Panc1 (cell line): Measurements from ENCODE around the gene PCDHGA1. TPM values are rescaled to one million over a fixed set of nuclear protein-coding genes. Genes with fewer than 3 reads are reported as not detected.

Experiments used
- ATAC-seq: fragments of 200-7000 bp; cut with Tn5 transposase; 2 replicates; pipeline ENCODE4 v1.9.1; 2020; ENCODE audit warnings: mild to moderate bottlenecking, moderate library complexity
- BruUV-seq: library from RNA; stranded (reverse); fragments of 400-500 nt; replicated peaks from 2 replicates; lab custom pipeline; 2021; lab: Mats Ljungman, UMichigan
- CTCF ChIA-PET: fragments of 300-600 bp; sonication (Branson Sonifier 250); formaldehyde crosslinking; loops from one replicate; lab custom pipeline; 2022; ENCODE audit warnings: antibody characterized with exemption; lab: Charles Lee
- POLR2A ChIA-PET: fragments of 300-600 bp; sonication (Branson Sonifier 250); formaldehyde crosslinking; loops from one replicate; lab custom pipeline; 2022; ENCODE audit warnings: antibody characterized with exemption; lab: Charles Lee
- DNase-seq: peaks from one replicate; pipeline ENCODE4 v3.0.0-alpha.2; 2010; ENCODE audit warnings: low read depth, low spot score
- H3K27ac ChIP-seq: 2 replicates; pipeline ENCODE4 v1.5.1; 2011; ENCODE audit warnings: mild to moderate bottlenecking, low read length, inconsistent platforms
- H3K27me3 ChIP-seq: fragments of 200-500 bp; sonication (Bioruptor generic); 2 replicates; pipeline ENCODE4 v1.6.0; 2014; ENCODE audit warnings: low read length, inconsistent platforms; ENCODE audit not compliant: control insufficient read depth, insufficient read depth
- H3K36me3 ChIP-seq: fragments of 200-500 bp; sonication (Bioruptor generic); 2 replicates; pipeline ENCODE4 v1.5.1; 2014; ENCODE audit warnings: inconsistent platforms, mild to moderate bottlenecking, low read length, moderate library complexity; ENCODE audit not compliant: control insufficient read depth, insufficient read depth
- H3K4me1 ChIP-seq: 2 replicates; pipeline ENCODE4 v1.5.1; 2011; ENCODE audit warnings: inconsistent platforms, mild to moderate bottlenecking, low read length, moderate library complexity; ENCODE audit not compliant: control insufficient read depth, insufficient read depth
- H3K4me3 ChIP-seq, 2 experiments: 2 replicates each; pipeline ENCODE4 v1.5.1; 2011 to 2012; ENCODE audit warnings: low read depth in 2 of 2, low read length in 2 of 2, mild to moderate bottlenecking in 2 of 2, inconsistent platforms in 1 of 2, moderate library complexity in 1 of 2
- H3K9me3 ChIP-seq: fragments of 200-500 bp; sonication (Bioruptor generic); 2 replicates; pipeline ENCODE4 v1.5.1; 2014; ENCODE audit warnings: low read depth, mild to moderate bottlenecking, inconsistent platforms, low read length, moderate library complexity; ENCODE audit not compliant: control insufficient read depth, insufficient read depth
- CTCF ChIP-seq: fragments of 450-650 bp; IDR thresholded peaks from 2 replicates; pipeline ENCODE4 v1.5.1; 2017; ENCODE audit warnings: mild to moderate bottlenecking
- POLR2AphosphoS5 ChIP-seq: IDR thresholded peaks from 2 replicates; pipeline ENCODE4 v1.6.1; 2012; ENCODE audit warnings: mild to moderate bottlenecking, low read depth, low read length, moderate library complexity
- REST ChIP-seq, 2 experiments: IDR thresholded peaks; 2 replicates each; pipeline ENCODE4 v1.6.1; 2011 to 2012; ENCODE audit warnings: low read depth in 2 of 2, control low read depth in 1 of 2, low read length in 1 of 2, mild to moderate bottlenecking in 1 of 2, moderate library complexity in 1 of 2; ENCODE audit not compliant: insufficient read depth in 1 of 2
- SIN3A ChIP-seq: IDR thresholded peaks from 2 replicates; pipeline ENCODE4 v1.6.1; 2012; ENCODE audit warnings: low read depth, mild to moderate bottlenecking, low read length, moderate library complexity, borderline replicate concordance; ENCODE audit not compliant: insufficient read depth
- TCF7L2 ChIP-seq: IDR thresholded peaks from 2 replicates; pipeline ENCODE4 v1.6.1; 2011; ENCODE audit warnings: mild to moderate bottlenecking, low read depth, low read length, inconsistent platforms
- in situ Hi-C: cut with HindIII; loops from 2 replicates; pipeline ENCODE4 v1.10.0; 2016; ENCODE audit warnings: low sequenced_read_pairs, low pct_unique_long_range_greater_than_20kb
- intact Hi-C: fragments of 100-400 bp; cut with micrococcal nuclease; formaldehyde crosslinking; loops from one replicate; pipeline ENCODE4 v1.10.0; 2022; ENCODE audit not compliant: unreplicated experiment
- total RNA-seq: library from RNA; stranded (reverse); gene quantifications from one replicate; pipeline ENCODE4 v1.2.1, GENCODE V29; 2021; ENCODE audit not compliant: unreplicated experiment

The PCDHGA1 gene
- total RNA-seq, 1 experiment from 2014 or later = 0.92 TPM

DNA sequence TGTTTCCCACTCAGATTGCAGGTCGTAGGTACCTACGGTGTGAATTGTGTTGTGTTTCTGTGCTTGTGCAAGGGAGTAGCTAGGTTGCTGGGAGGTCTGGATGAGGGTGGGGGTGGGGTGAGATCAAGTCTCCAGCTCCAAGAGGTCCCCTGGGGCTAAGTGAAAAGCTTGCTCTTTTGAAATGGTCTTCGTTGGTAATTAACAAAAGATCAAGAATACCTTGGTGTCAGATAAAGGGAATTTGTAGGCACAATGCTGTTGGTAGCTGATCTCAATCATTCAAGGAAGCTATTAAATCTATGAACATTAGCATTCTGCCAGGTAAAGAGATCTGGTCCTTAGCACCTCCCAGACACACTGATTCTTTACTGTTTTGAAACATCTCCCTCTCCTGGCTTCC is 153.6 kb downstream of the PCDHGA1 start:
- H3K36me3 ChIP-seq = no peaks in the 10 kb centered on the region
- H3K9me3 ChIP-seq = no peaks in the 10 kb centered on the region
- no peak for DNase-seq
- TF ChIP-seq POLR2AphosphoS5 = no peak
- no peak for TF ChIP-seq SIN3A
- no peak for TF ChIP-seq REST (IDR thresholded peaks at IDR 0.05; ENCODE audit: insufficient read depth in 1 of 2, low read depth in 2 of 2, low read length in 1 of 2)
- TF ChIP-seq CTCF = no peak
- TF ChIP-seq TCF7L2 = no peak
- no peaks in the 10 kb centered on the region for H3K27me3 ChIP-seq
- no TSS peak for BruUV-seq
- no peaks in the 10 kb centered on the region; the same call in 1 of the 2 replicates for H3K4me1 ChIP-seq
- ChIA-PET POLR2A (no interaction called here), CTCF (interaction anchor here (0.5 kb wide), 1 partner anchor 69 kb away, joined by 13 read pairs; no protein-coding TSS in a partner anchor)
- in situ Hi-C loops (no loop called here), intact Hi-C loops (no loop called here)
- H3K27ac ChIP-seq = no peak overlapping the region
- no peak for ATAC-seq
- H3K4me3 ChIP-seq = no peak overlapping the region

GRCh38 chr5:141484310-141484640 is 154.0 kb downstream of the PCDHGA1 start:
- in situ Hi-C loops (no loop called here), intact Hi-C loops (no loop called here)
- H3K27me3 ChIP-seq = no peaks in the 10 kb centered on the region
- ATAC-seq (no peak), DNase-seq (no peak)
- ChIA-PET CTCF (interaction anchor here (0.5 kb wide), 1 partner anchor 69 kb away, joined by 13 read pairs; no protein-coding TSS in a partner anchor), POLR2A (no interaction called here)
- no peaks in the 10 kb centered on the region; the same call in 1 of the 2 replicates for H3K4me1 ChIP-seq
- TF ChIP-seq TCF7L2 = no peak
- no peak for TF ChIP-seq SIN3A
- TF ChIP-seq CTCF = no peak
- no peak for TF ChIP-seq POLR2AphosphoS5
- no peak for TF ChIP-seq REST (IDR thresholded peaks at IDR 0.05; ENCODE audit: insufficient read depth in 1 of 2, low read depth in 2 of 2, low read length in 1 of 2)
- H3K27ac ChIP-seq = no peak overlapping the region
- no peaks in the 10 kb centered on the region for H3K9me3 ChIP-seq
- no peaks in the 10 kb centered on the region for H3K36me3 ChIP-seq
- H3K4me3 ChIP-seq = no peak overlapping the region
- no TSS peak for BruUV-seq
